ENCODE data around the gene FTO. TPM values are rescaled to one million over a fixed set of nuclear protein-coding genes. Genes with fewer than 3 reads are reported as not detected.

The FTO gene
- total RNA-seq, 2 donors from 2014 or later, result 47.5 to 50.4 TPM

DNA sequence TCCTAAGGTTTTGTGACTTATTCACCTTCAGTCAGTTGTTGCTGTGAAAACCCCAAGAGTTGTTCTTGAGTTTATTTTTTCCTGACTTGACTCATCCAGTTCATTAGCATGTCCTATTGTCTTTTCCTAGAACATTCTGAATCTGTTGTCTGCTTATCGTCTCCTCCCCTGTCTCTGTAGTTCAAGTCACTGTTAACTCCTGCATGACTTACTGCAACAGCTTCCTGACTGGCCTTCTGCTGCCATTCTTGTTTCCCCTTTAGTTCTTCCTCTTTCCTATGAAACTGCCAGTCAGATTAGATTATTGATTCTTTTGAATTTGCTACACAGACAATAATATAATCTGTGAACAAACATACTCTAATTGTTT, 161.5 kb downstream of the FTO start:
- no peaks in the 10 kb centered on the region for H3K27me3 ChIP-seq
- intact Hi-C loops (cut with DNase I), result no loop called here

DNA sequence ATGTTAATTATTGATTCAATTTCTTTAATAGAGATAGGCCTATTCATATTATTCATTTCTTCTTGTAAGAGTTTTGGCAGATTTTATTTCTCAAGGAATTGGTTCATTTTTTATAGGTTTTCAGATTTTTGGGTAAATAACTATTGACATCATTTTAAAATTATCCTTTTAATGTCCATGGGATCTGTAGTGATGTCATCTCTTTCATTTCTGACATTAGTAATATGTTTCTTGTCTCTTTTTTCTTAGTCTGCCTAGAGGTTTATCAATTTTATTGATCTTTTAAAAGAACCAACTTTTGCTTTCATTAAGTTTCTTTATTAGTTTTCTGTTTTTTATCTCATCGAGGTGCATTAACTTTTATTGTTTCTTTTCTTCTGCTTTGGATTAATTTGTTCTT, 162.6 kb downstream of the FTO start:
- no peaks in the 10 kb centered on the region for H3K27me3 ChIP-seq
- H3K9me3 ChIP-seq, result no peaks in the 10 kb centered on the region
- 92 to 100% methylated on average over 1 of the region's 1 CpG for WGBS, 2 donors
- DNase-seq, result no peak
- no peak overlapping the region for H3K27ac ChIP-seq
- TF ChIP-seq, protein P1, sequence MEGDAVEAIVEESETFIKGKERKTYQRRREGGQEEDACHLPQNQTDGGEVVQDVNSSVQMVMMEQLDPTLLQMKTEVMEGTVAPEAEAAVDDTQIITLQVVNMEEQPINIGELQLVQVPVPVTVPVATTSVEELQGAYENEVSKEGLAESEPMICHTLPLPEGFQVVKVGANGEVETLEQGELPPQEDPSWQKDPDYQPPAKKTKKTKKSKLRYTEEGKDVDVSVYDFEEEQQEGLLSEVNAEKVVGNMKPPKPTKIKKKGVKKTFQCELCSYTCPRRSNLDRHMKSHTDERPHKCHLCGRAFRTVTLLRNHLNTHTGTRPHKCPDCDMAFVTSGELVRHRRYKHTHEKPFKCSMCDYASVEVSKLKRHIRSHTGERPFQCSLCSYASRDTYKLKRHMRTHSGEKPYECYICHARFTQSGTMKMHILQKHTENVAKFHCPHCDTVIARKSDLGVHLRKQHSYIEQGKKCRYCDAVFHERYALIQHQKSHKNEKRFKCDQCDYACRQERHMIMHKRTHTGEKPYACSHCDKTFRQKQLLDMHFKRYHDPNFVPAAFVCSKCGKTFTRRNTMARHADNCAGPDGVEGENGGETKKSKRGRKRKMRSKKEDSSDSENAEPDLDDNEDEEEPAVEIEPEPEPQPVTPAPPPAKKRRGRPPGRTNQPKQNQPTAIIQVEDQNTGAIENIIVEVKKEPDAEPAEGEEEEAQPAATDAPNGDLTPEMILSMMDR (IDR thresholded peaks at IDR 0.05), result no peak
- no peak for TF ChIP-seq POLR2A (IDR thresholded peaks at IDR 0.05)
- intact Hi-C loops (cut with DNase I), result no loop called here
- ATAC-seq, result no peak
- H3K36me3 ChIP-seq (replicated peaks in 1 of 2; ENCODE audit: insufficient read depth in 1 of 2, low read depth in 2 of 2), result no peaks in the 10 kb centered on the region
- no peak overlapping the region for H3K4me3 ChIP-seq
- H3K4me1 ChIP-seq, result no peaks in the 10 kb centered on the region

More for the DNA sequence above, 161.5 kb downstream of the FTO start:
- H3K9me3 ChIP-seq, result no peaks in the 10 kb centered on the region
- WGBS, 2 donors, result 37 to 43% methylated on average over 1 of the region's 1 CpG
- H3K27ac ChIP-seq, result peak overlapping the region in 1 of 4 donors; percentile 57
- DNase-seq (peak in 1 of 4 donors; percentile 8), ATAC-seq (no peak)
- H3K36me3 ChIP-seq (replicated peaks in 1 of 2; ENCODE audit: insufficient read depth in 1 of 2, low read depth in 2 of 2), result no peaks in the 10 kb centered on the region
- H3K4me1 ChIP-seq, result no peaks in the 10 kb centered on the region
- TF ChIP-seq, protein P1 (IDR thresholded peaks at IDR 0.05), result no peak
- no peak for TF ChIP-seq POLR2A (IDR thresholded peaks at IDR 0.05)
- no peak overlapping the region for H3K4me3 ChIP-seq

- intact Hi-C loops (cut with DNase I), result no loop called here
- no peak for TF ChIP-seq POLR2A (IDR thresholded peaks at IDR 0.05)
- TF ChIP-seq, protein P1 (IDR thresholded peaks at IDR 0.05), result no peak
- 92% methylated on average over 1 of the region's 1 CpG for WGBS, 2 donors
- DNase-seq (no peak), ATAC-seq (no peak)
- no peaks in the 10 kb centered on the region for H3K4me1 ChIP-seq
- no peaks in the 10 kb centered on the region for H3K36me3 ChIP-seq (replicated peaks in 1 of 2; ENCODE audit: insufficient read depth in 1 of 2, low read depth in 2 of 2)
- H3K9me3 ChIP-seq, result no peaks in the 10 kb centered on the region
- no peaks in the 10 kb centered on the region for H3K27me3 ChIP-seq
- H3K27ac ChIP-seq, result no peak overlapping the region
- H3K4me3 ChIP-seq, result no peak overlapping the region
Measured at GRCh38 chr16:53870831-53871230, 166.9 kb downstream of the FTO start.

GRCh38 chr16:53872248-53873221, 168.6 kb downstream of the FTO start:
- ATAC-seq (no peak), DNase-seq (no peak)
- no peak for TF ChIP-seq POLR2A (IDR thresholded peaks at IDR 0.05)
- TF ChIP-seq, protein P1 (IDR thresholded peaks at IDR 0.05), result no peak
- intact Hi-C loops (cut with DNase I), result no loop called here
- 12 to 38% methylated on average over 1 of the region's 1 CpG for WGBS, 2 donors
- Histone ChIP-seq H3K27me3 (no peaks in the 10 kb centered on the region), H3K4me1 (no peaks in the 10 kb centered on the region), H3K27ac (no peak overlapping the region), H3K9me3 (no peaks in the 10 kb centered on the region), H3K4me3 (no peak overlapping the region), H3K36me3 (replicated peaks in 1 of 2; ENCODE audit: insufficient read depth in 1 of 2, low read depth in 2 of 2) (no peaks in the 10 kb centered on the region)
